NCI-H2196 treated with DMSO at 0.1 percent for 48 hours (cell line): ENCODE measurements around the gene CEP72.
"Not testable (repeated sequence)": the region's sequence is repeated elsewhere in the genome, so short reads cannot be mapped to it uniquely, and the experiment has no call there.

Source experiments
- DNase-seq: peaks from one replicate; lab custom pipeline; 2025; ENCODE audit not compliant: unreplicated experiment; lab: John Stamatoyannopoulos, UW

The CEP72 gene

DNA sequence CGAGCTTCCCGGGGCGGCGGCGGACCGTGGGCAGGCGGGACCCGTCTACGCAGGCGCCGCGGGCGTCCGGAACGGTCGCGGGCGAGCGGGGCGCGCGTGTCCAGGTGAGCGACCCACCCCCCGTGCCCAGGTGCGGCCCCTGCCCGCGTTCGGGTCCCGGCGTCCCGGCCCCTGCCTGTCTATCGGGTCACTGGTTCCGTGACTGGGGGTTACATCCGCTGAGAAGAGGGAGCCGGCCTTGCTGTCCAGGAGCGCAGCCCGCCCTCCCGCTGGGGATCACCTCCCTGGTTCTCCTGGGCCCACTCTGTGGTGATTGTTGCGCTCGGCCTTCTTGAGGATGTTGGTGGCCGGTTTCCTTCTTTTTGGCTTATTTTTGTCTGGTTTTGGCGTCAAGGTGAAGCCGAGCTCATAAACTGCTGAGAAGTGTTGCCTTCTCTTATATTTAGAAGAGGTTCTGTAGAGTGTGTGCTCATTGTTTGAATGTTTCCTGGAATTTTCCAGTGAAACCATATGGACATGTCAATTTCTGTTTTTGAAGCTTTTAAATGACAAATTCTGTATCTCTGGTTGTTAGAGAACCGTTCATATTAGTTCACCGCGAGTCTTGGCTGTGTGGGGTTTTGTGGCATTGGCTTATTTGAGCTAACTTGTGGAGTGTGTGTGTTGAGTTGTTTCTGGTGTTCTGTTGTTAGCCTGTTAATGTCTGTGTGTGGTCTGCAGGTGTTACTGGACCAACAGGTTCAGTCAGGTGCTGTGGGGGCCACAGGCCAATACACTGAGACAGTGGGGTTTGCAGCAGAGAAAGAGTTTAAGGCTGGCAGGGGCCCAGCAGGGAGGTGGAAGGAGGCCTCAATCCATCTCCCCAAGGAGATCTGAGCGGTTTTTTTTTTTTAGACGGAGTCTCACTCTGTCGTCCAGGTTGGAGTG is 621 bp downstream of the CEP72 start:
- DNase-seq = no peak

DNA sequence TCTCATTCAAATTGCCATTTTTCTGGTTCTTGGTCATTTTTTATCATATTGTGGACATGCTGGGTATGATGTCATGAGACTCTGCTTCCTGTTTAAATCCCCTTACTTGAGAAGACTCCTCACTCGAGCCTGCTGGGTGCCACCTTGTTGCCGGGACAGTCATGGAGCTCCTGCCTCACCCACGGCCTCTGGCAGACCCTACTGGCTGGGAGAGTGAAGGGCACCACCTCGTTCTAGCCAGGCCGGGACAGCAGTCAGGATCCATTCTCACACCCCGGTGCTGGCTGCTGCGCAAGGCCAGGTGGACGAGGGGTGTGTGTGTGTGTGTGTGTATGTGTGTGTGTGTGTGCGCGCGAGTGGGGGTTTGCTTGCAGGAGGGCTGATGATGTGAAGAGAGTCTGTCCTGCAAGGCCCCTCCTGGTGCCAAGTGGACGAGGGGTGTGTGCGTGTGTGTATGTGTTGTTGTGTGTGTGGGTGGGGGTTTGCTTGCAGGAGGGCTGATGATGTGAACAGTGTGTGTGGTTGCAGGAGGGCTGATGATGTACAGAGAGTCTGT is 4.4 kb downstream of the CEP72 start:
- no peak for DNase-seq

DNA sequence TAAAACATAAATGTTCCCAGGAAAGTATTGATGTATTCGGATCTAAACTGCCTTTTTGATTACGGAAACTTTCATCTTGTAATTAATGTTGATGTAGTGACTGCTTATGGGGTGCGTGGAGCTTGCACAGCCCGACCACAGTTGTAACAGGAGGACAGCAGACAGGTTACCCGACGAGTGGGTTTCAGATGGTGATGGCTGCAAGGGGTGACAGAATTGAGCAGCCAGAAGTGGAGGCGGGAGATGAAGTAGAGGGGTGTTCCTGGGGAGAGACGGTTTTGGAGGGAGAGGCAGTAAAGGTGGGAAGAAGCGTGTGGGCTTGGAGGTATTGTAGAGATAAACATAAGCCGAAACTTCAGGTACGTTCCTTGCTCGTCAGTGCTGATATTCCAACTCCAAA is 5.8 kb downstream of the CEP72 start:
- no peak for DNase-seq

DNA sequence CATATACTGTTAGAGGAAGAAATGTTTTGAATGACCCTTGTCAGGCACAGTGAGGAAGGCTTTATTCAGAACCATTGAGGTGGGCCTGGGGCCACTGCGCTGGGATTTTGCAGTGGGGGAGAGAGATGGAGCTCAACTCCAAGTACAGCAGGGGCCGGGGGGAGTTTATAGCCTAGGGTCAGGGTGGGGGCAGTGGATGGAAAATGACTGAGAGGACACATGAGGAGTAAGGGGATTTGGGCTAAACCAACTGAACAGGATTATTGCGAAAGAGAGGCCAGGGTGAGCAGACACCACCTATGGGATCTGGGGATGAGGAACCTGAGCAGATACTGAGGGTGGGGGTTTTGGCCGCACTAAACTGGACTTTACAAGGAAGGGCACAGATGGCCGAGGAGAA is 6.3 kb downstream of the CEP72 start:
- no peak for DNase-seq

DNA sequence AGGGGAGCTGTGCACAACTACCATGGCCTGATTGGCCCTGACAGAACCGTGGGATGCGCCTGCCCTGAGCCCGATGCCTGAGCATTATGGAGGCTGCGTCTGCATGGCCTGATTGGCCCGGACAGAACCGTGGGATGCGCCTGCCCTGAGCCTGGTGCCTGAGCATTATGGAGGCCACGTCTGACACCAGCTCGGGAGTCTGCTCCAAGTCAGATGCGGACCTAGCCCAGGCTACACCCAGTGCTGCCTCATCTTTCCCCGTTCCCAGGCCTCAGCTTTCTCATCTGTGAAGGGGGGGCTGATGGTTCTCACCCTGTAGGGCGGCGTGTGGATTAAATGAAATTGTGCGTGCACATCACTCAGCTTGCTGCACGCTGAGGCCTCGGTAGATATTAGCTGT is 7.3 kb downstream of the CEP72 start:
- DNase-seq = no peak

DNA sequence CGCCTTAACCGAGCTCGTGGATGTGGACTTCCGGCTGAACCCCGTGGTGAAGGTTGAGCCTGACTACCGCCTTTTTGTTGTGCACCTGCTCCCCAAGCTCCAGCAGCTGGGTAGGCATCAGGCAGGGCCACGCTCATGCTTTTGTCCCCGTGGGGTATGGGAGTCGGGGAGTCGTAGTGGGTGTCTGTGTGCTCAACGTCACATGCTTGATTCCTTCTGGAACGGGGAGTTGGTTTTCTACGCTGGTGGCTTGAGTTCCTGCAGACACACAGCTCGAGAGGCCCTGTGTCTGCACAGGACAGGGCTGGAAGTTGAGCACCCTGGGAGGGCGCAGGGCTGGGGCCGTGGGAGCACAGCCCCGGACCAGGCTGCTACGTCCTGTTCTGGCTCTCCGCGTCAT is 8.0 kb downstream of the CEP72 start:
- DNase-seq = no peak

DNA sequence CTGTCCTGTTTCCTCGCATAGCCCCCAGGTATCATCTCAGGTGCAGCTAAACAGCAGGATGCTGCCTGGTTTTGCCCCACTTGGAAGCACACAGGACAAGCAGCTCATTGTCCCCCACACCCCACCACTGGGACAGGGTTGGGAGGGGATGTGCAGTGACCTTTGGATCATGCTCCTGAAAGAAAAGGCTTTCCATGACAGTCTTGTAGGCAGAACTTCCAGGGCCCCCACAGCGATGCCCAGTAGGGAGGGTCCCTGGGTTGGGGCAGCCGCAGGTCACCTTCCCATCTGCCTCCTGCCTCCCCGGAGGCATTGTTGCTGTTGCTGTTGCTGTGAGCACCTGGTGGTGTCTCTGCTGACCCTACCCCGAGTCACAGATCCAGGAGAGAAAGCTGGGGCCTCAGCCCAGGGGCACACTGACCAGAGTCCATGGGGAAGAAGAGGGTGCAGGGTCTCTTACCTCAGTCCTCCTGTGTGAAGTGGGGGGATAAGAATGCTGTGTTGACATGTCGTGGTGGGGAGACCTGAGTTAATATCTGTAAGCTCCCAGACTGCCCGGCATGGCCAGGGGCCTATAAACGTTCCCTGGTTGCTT is 8.5 kb downstream of the CEP72 start:
- no peak for DNase-seq

DNA sequence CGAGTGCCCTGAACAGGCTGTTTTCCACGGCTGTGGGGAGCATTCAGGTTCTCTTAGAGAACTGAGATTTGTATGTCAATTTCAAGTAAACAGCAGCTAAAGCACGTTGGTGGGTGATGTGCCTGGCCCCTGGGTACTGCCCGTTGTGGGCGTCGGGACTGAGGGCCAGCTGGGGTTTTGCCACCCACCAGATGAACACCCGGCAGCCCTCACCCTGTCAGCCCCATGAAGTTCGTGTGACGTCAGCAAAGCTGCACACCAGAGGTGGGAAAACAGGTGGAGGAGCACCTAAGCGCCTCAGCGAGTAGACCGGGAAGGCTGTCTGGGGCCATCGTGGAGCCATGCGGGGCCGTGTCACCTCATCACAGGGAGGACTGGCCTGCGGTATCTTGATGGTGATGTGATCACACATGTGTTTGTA is 9.2 kb downstream of the CEP72 start:
- no peak for DNase-seq

DNA sequence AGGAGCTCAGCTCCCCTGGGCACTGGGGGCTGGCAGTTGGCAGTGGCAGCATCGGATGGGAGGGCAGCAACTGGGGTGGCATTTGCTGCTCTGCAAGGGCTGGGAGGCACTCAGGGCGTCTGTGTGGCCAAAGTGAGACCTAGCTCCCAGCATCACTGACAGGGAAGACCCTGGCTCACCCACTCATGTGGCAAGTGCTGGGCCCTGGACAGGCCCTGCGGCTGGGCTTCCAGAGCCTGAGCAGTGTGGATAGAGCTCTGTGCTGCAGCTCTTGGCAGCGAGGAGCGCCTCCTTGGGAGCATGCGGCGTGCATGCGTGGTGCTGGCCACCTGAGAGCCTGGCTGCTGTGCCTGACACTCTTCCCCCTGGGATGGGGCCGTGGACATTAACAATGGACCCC is 10.2 kb downstream of the CEP72 start:
- DNase-seq = no peak

DNA sequence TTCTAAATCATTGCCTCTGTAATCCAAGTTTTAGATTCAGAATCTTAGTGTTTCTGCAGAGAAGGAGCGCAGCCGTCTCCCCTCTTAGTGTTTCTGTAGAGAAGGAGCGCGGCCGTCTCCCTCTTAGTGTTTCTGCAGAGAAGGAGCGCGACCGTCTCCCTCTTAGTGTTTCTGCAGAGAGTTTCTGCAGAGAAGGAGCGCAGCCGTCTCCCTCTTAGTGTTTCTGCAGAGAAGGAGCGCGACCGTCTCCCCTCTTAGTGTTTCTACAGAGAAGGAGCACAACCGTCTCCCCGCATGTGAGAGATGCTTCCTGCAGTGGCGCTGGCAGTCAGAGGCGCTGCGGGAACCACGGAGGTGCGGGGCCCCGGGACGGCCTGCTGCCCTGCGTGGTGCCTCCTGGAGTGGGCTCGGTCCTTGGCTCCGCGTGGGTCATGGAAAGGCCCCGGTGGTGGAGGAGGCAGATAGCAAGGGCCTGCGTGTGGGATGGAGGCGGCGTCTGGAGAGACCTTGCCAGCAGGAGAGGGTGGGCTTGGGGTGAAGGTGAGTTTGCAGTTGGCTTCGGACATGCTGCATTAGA is 10.9 kb downstream of the CEP72 start:
- no peak for DNase-seq

DNA sequence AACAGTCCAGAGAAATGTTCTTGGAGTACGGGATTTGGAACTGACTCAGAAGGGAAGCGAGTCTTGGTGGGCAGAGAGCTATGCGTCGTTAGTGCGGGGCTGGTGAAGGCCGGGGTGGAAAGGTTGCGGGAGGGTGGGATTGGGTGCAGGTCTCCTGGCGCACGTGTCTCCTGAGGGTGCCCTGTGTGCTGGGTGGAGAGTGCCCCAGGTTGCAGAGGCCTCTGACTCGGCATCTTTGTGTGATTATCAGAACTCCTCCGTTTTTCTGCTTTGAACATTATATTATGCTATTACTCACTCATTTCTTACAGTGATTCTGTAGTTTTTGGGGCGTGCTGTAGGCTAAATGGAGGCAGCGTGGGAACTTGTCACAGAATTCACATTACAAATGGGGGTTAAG is 11.4 kb downstream of the CEP72 start:
- no peak for DNase-seq

DNA sequence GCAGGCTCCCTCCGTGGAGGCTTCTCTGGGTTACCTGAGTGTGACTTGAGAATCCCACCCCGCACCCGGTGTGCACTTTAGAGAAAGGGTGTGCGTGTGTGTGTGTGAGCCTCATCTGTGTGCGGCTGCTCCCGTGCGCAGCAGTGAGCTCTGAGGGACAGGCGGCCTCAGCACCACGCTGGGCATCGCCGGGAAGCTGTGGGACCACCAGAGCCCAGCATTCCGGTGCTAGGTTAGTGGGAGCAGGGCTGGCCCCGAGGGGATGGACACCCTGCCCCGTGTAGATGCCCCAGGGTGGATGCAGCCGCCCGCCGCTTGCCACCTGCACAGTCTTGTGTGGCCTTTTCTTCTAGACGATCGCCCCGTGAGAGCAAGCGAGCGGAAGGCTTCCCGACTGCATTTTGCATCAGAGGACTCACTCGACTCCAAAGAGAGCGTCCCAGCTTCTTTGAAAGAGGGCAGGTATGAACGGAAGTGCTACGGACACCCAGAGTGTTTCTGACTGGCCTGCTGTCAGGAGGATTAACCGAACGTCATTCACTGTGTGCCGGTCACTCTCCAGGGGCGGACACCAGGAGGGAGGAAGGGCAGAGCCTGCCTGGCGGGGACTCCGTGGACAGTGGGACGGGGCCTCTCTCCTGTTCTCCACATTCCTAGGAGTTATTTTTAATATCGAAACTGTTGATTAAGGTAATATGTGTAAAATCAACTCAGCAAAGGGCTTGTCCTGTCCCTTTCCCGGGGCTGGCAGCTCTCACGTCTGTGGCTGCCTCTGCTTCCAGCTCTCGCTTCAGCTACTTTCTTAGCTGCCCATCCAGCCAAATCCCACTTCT is 12.2 kb downstream of the CEP72 start:
- DNase-seq = no peak

DNA sequence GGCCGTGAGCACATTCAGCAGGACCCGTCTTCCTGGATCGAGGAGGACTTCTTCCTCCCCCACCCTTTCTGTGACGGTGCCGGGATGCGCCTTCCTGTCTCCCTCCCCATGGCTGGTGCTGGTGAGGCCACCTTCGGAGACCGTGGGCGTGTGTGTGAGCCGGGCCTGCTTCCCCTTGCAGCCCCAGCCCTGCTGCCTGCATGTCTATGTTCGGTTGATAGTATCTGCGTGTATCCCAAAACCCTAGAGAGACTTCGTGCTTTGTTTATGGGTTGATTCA is 12.8 kb downstream of the CEP72 start:
- DNase-seq = no peak

DNA sequence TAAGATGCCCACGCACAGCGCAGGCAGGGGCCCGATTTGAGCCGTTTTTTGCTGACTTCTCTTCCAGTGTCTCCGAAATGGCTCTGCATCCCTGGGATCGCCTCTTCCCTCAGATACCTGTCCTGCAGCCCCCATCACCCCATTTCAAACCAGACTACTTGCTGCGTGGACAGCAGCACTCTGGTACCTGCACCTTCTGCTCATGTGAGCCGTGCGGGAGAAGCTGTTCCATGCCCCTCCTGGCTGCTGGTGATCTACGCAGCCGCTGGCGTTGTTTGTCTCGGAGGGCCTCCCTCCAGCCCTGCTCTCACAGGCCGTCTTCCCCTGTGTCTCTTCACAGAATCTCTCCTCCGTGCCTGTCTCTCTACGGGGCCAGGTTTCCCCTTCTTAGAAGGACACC is 13.4 kb downstream of the CEP72 start:
- DNase-seq = no peak

DNA sequence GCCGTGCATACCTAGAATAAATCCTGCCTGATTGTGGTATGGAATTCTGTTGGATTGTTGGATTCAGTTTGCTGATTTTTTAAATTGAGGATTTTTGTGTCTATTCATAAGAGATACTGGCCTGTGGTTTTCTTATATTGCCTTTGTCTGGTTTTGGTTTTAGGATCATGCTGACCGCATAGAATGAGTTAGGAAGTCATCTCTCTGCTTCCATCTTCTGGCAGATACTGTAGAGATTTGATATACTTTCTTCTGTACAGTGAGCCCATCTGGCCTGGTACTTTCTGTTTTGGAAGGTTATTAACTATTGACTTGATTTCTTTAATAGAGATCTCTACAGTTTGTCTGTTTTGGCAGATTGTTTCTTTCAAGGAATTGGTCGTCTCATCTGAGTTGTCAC is 14.7 kb downstream of the CEP72 start:
- no peak for DNase-seq

DNA sequence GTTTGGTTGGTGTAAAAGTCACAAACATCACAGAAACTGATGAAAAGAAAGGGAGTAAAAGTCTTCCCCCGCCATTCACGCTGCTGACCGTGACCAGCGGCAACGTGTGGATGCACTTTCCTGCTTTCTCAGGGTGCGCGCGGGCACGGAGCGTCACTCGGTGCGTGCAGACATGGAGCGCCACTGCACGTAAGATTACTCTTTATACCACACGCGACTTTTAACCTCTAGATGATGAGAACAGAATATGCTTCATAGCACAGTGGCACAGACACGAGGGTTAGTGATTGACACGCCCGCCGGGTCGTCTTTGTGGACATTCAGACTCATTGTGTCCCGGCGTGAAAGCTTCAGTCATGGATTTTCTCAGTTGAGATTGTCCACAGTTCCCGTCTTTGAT is 15.7 kb downstream of the CEP72 start:
- no peak for DNase-seq

DNA sequence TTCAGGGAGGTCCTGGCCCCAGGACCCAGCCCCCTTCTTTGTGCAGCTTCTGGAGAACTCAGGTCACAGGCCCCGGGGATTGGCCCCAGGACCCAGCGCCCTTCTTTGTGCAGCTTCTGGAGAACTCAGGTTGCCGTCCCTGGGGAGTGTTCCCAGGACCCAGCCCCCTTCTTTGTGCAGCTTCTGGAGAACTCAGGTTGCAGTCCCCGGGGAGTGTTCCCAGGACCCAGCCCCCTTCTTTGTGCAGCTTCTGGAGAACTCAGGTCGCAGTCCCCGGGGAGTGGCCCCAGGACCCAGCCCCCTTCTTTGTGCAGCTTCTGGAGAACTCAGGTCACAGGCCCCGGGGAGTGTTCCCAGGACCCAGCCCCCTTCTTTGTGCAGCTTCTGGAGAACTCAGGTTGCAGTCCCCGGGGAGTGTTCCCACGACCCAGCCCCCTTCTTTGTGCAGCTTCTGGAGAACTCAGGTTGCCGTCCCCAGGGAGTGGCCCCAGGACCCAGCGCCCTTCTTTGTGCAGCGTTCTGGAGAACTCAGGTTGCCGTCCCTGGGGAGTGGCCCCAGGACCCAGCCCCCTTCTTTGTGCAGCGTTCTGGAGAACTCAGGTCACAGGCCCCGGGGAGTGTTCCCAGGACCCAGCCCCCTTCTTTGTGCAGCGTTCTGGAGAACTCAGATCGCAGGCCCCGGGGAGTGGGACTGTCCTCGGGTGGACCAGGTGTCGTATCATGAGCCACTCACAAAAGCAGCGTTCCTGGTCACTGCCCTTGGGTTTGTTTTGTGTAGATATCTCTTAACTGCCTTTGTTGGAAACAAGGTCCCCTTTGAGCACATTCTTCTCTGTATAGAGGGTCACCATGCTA is 16.4 kb downstream of the CEP72 start:
- not testable (repeated sequence) for DNase-seq

DNA sequence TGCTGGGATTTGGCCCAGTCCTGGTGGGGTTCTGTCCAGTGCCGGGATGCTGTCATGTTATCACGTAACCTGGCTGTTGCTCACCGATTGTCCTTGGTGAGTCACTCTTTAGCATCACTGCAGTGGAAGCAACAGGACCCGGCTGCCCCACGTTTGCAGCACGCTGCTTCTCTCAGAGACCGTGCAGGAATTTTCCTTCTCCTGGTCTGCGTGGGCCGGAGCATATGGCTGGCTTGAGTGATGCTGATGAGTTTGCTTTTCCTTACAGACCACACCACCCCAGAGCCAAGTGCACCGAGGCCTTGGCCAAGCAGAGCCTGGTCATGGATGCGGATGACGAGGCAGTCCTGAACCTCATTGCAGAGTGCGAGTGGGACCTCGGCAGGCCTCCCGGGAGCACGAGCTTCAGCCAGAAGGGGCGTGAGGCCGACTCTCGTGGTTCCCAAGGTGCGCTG is 21.4 kb downstream of the CEP72 start:
- DNase-seq = no peak

DNA sequence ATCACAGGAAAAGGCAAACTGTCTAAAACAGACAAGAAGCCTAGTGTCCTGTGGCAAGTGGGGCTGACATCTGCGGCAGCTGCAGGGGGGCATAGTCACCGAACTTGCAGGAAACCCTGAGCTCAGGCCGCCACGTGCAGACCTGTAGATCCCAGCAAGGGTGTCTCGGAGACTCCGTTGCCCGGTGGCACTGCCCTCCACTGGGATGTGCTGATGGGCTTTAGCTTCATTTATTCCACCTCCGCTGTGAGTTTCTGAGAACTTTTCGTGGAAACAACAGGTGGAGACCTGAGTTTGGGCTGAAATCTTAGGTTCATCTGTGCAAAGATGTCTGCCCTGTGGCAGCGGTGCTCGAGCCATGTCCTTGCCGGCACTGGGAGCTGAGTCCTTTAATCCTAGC is 22.1 kb downstream of the CEP72 start:
- DNase-seq = no peak

DNA sequence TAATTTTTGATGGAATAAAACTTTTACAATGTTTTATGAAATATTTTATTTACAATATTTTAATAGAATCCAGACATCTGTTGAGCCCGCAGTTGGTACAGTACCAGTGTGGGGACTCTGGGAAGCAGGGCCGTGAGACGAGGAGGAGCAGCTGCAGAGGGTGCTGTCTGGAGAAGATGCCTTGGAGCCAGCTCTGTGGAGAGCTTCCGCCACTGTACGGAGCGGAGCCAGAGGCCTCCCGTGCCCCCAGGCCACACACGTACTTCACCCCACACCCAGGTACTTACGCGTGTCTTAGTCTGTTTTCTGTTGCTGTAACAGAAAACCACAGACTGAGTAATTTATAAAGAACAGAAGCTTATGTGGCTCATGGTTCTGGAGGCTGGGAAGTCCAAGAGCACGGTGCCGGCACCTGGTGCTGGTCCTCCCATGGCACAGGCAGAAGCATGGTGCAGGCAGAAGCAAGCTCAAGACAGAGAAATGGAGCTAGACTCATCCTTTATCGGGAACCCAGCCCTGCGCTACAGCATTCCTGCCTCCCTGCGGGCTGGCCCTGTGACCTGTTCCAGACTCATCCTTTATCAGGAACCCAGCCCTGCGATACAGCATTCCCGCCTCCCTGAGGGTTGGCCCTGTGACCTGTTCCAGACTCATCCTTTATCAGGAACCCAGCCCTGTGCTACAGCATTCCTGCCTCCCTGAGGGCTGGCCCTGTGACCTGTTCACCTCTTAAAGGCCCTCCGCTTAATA is 23.3 kb downstream of the CEP72 start:
- DNase-seq = no peak
